ENCODE data around the gene SPDYE4.

The SPDYE4 gene

DNA sequence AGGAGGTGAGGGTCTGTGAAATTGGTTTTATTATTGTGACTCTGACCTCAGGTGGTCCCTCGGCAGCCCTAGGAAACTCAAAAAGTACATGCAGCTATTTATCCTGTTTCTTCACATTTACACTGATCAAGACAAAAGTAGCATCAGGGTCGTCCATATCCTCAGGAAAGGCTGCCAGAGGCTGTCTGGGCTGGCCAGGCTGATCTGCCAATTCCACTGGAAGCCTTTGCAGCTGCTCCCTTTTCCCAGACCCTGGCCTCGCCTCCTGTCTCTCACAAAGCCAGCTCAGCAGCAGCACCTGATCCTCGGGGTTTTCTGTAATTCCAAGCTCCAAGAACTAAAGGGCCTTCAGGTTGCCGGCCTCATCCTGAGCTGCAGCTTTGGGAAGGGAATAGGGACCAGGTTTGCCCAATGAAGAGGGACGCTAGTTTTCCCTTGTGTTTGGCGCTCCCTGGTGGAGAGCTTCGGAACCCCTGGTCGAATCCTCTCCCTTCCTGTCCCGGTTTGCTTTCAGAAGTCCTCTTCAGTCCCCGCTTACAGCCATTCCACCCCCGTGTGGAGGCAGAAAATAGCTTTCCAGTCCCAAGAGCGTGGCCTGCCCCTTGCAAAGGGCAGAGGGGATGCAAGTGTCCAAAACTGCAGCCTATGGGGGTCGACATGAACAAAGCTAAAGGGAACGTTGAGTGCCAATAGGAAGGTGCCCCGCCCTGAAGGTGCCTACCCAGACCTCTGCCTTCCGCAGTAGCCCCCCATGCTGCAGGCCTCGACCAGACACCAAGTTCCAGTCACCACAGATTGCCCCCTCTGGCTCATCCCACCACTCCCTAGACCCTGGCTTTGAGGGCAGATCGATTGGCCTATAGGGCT, 27.4 kb upstream of the SPDYE4 start:
- DNase-seq (ENCODE audit: low spot score): peak; percentile 92

DNA sequence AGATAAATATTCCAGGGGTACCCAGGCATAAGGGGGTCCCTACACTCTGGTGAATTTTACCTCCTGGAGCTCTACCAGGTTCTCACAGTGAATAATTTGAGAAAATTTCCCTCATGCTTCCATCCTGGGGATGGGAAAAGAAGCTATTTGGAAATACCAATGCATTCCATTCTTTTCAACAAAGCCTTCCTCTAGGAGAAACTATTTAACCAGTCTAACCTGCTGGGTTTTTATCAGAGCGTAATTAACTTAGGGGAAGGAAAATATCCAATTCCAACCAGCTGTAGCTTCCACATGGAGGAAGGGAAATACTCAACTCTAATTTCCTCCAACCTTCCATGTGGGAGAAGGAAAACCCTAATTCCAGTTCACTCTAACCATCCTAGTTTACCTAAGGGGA, 23.8 kb upstream of the SPDYE4 start:
- DNase-seq (ENCODE audit: low spot score): no peak

DNA sequence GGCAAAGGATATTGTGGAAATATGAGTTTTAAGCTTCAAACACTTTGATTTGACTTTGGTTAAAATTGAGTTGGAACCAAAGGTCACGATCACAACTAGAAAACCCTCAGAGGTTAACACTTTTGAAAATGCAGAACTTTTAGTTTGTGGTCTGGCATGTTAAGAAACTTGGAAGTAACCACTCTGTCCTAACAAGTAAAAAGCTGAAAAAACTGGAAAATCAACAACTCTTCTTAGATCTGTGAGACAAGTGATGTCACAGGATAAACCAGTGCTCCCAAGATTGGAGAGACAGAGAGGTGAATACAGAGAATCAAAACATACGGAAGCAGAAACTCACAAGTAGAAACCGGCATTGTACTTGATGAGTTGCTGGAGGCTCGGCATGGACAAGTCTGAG, 23.4 kb upstream of the SPDYE4 start:
- no peak for DNase-seq (ENCODE audit: low spot score)

DNA sequence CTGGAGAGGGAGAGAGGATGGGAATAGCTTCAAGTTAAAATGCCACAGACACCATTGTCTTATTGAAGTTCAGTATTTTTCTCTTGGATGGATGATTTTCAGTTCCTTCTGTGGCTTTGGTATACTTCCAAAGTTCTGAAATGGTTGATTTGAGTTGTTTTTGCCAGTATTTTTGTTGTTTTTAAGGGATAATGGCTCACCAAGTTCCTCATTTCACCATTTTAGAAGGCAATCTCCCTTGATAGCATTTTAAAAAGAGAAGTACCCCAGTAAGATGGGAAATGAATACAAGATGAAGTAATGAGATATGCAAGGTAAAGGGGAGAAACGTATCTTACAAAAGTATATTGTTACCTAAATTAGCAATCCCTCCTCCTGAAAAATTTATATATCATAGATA, 18.5 kb upstream of the SPDYE4 start:
- no peak for DNase-seq (ENCODE audit: low spot score)

DNA sequence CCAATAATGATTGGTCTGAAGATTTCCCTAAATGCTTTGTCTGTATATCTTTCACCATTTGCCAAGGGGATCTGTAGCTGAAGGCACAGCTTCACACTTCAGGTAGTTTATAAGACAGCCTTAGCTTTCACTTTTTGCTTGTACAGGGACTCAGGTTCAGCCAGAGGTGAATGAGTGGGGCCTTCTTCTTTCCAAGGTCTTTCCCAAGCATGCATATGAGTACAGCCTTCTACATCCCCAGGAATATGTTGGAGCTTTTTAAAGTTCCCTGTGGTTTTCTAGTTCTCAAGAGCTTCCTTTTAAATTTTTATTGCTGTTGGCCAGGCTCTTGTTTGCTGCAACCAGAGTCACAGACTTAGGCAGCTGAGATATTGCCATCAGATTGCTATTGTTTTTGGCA, 17.9 kb upstream of the SPDYE4 start:
- DNase-seq (ENCODE audit: low spot score): no peak

DNA sequence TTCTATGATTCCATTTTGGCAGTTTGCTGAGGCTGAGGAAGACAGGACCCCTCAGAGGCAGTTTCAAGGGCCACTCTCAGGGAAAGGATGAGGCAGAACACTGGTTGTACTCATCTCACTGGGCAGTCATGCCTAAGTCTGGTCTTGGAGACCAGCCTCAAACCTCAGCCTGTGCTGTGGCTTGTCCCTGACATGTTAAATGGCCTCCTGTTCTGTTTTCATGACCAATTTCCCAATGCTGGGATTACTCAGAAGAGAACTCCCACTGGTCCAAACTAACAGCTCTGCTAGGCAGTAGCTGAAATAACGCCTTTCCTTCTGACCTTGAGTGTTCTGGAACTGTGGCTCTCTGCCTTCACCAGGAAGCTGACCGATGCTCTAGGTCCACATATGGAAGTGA, 8.4 kb upstream of the SPDYE4 start:
- DNase-seq (ENCODE audit: low spot score): no peak

DNA sequence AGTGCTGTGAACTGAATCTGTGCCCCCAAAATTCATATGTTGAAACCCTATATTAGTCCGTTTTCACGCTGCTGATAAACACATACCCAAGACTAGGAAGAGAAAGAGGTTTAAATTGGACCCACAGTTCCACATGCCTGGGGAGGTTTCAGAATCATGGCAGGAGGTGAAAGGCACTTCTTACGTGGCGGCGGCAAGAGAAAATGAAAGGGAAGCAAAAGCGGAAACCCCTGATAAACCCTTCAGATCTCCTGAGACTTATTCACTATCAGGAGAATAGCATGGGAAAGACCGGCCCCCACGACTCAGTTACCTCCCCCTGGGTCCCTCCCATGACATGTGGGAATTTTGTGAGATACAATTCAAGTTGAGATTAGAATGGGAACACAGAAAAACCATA, 3.7 kb upstream of the SPDYE4 start:
- no peak for DNase-seq (ENCODE audit: low spot score)

DNA sequence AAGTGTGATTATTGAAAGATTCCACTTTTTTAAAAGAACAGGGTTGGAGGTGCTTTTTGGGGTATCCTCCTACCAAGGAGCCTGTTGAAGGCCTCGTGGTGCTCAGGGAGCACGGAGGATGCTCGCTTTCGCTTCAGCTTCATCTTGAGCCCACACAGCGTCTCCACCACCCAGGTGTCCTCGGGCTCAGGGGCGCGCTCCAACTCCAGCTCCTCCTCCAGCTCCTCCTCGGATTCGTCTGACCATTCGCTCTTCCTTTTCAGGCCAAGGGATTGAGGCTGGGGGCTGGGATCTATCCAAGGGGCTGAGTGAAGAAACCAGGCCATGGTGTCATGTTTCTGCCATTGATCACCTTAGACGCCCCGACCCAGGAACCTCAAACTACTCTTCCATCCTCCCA, 1.2 kb downstream of the SPDYE4 start:
- no peak for DNase-seq (ENCODE audit: low spot score)

DNA sequence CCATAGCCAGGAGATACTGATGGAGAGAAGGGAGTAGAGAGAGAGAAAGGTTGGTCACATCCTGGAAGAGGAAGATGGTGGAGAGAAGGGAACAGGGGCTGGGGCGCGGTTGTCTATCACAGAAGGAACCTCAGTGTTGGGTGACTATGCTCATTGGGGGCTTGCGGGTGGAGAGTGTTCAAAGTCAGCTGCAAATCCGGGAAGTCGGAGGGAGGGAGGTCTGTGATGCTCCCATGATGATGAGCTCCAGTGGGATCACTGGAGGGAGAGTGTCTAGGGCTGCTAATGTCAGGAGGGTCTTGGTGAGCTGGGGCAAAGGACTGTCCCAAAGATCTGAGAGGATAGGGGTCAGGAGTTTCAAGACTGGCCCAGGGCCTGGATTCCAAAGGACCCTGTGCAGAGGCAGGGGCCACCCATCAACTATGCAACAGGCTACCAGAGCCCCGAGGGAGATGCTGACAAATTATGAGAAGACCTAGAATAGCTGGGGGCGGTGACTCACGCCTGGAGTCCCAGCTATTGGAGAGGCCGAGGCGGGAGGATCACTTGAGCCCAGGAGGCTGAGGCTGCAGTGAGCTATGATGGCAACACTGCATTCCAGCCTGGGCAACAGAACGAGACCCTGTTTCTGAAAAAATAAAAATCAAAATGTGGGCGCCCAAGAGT, 2.6 kb downstream of the SPDYE4 start:
- DNase-seq (ENCODE audit: low spot score): no peak

DNA sequence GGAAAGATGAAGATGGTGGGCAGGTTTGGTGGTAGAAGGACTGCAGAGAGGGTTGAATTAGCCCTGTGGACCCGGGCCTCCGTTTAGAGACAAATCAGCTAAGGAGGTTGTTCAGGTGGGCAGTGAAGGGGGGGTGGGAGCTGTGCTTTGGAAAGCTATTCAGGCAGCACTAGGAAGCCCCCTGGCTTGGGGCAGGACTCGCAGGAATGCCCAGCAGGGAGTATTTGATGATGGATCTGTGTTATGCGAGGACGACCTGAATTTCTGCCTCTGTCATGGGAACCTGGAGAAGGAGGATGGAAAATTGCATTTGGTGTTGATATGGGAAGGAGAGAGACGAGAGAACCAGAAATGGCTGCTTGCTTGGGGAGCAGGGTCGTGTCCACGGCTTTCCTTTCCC, 3.5 kb downstream of the SPDYE4 start:
- DNase-seq (ENCODE audit: low spot score): no peak

DNA sequence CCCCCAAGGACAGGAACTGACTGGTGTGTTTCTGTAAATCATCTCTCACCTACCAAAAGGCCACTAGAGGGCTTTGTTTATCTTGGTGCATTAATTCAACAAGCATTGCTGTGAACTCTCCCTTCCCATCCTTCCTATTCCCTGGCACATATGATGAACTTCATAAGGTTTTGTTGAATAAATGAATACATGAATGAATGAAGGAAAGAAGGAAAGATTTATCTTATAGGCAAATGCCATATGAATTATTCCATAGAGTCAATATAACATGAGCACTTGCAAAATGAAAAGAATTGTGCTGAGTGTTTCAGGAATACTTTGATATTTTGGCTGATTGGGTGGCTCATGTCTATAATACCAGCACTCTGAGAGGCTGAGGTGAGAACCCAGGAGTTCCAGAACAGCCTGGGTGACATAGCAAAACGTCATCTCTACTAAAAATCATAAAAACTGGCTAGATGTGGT, 4.3 kb downstream of the SPDYE4 start:
- DNase-seq (ENCODE audit: low spot score): no peak

DNA sequence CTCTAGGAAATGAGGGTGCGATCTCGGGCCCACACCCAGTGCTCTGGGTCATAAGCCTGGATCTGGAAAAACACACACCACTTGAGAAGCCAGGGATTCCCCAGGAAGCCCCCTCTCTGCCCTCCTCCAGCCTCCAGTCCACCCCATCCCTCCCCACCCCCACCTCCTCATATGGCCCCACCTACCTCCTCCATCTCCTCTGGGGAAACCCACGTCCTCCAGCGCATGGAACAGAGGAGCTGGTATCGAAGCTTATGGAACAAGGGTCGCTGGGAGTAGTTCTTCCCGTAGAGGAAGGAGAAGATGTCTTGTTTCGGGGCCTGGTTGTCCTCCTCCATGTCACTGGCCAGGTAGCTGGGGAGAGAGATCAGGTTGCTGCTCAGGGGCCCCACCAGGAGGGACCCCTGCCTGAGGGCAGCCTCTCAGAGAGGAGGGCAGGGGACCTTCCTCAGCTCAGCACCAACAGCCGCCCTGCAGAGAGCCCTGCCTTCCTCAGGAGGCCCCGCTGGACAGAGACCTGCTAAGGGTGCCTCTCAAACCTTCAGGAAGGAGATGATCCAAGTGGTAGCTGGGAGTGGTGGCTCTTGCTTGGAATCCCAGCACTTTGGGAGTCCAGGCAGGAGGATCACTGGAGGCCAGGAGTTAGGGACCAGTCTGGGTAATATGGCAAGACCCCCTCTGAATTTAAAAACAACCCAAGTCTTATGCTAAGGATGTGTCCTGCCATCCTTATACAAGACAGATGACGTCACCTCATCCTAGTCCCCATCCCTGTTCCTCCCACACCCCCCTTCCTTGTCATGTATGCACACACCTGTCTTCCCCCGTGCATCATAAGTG, 5.0 kb downstream of the SPDYE4 start:
- DNase-seq (ENCODE audit: low spot score): no peak

DNA sequence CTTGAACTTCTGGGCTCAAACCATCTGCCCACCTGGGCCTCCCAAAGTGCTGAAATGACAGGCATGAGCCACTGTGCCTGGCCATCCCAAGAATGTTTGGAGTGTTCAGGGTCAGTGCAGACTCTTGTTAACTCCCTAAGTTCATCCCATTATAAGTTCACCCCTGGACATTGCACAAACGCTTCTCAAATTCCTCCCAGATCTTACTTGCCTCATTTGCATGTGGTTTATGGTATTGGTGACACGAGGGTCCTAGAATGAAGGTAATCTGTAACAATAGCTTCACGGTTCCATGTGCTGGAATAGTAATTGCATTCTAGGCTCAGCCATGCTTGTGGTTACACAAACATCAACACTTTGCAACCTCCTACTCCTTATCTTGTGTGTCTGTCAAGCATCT, 8.7 kb downstream of the SPDYE4 start:
- DNase-seq (ENCODE audit: low spot score): no peak

DNA sequence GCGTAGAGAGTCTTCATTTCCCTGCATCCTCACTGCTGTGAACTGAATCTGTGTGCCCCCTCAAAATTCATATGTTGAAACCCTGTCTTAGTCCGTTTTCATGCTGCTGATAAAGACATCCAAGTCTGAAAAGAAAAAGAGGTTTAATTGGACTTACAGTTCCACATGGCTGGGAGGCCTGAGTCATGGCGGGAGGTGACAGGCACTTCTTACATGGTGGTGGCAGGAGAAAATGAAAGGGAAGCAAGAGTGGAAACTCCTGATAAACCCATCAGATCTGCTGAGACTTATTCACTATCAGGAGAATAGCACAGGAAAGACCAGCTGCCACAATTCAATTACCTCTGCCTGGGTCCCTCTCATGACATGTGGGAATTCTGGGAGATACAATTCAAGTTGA, 10.6 kb downstream of the SPDYE4 start:
- DNase-seq (ENCODE audit: low spot score): no peak

DNA sequence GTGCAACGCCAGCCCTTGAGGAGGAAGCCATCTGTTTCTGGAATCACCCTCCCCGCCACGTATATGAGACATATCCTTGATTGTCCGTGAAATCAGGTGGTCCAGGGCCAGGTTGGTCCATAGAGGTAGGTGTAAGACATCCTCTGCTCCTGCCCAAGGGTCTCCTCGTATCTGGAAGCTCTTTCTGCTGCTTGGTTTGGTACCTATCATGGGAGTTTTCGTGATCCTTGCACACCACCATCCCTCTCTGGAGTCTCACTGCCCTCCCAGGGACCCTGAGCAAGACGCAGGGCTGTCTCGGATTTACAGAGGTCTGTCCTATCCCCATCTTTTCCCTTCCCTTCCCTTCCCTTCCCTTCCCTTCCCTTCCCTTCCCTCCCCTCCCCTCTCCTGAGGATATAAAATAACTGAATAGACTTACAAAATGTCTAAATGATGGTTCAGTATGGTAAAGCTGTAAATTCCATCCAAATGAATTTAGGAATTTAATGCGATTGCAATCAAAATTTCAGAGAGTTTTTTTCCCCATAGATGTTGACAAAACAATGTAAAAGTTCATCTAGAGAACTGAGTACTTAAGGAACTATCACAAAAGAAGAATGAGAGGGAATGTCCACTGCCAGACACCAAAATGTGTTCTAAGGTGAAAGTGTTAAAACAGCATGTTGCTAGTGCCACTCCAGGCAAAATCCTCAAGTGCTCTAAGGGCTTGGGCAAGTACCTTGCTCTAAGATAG, 11.7 kb downstream of the SPDYE4 start:
- DNase-seq (ENCODE audit: low spot score): no peak

DNA sequence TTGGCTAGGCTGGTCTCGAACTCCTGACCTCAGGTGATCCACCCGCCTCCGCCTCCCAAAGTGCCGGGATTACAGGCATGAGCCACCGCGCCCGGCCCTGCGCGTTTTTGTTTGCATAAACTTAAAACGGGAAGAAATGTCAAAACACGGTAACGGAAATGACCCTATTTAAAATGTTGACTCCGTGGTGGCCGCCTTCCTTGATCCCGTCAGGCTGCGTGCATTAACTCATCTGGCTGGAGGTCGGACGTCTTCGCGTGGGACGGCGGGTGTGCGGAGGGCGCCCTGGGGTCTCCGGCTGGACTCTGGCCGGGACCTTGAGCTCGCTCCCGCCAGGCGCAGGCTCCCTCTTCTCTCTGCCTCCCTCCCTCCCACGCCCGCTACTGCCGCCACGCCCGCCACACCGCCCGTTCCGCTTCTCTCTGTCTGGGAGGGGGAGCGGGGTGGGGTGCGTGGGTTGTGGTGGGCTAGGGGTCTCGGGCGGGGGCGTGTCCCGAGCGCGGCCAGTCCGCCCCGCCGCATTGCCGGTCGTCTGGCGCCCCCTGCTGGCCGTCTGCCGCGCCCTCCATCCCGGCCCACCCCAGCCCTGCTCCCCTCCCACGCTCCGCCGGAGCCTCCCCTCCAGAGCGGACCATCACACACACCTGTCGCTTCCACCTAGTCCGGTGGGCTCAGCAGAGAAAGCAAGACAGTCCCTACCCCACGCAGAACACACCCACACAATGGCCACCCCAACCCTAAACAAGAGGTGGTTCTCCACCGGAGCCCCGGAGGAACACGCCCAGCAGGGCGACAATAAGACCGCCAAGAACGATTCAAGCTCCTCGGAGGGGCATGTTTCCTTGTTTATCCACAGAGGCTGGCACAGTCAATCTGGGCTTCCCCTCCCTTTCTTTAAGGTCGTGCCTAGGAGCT, 12.5 kb downstream of the SPDYE4 start:
- DNase-seq (ENCODE audit: low spot score): peak; percentile 94

DNA sequence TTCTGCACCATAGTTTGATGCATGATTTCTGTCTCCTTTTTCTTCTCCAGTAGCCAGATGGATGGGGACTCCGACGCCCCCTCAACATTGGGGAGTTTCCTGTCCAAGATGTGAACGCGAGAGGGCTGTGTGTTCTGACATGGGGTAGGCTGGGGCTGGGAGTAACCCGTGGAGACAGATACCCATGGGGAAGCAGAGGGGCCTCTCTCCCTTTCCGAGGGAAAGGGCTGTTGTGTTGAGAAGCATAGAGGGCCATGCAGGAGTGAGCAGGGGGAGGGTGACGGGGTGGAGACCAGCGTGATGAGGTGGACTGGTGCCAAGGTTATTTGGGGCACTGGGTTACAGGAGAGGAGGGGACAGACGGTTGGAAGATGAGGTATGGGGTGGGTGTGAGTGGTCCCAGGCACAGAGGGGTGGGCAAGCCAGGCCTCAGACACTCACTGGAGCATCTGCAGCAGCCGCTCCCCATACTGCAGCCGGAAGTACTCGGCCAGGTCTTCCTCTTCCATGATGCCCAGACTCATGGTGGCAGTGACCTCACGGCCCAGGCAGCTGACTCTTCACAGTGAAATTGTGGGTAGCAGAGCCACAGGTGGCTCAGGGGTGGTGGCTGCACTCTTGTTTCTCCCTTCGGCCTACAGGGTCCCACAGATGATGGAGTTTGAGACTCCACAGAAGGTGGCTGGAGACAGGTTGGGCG, 14.1 kb downstream of the SPDYE4 start:
- no peak for DNase-seq (ENCODE audit: low spot score)

DNA sequence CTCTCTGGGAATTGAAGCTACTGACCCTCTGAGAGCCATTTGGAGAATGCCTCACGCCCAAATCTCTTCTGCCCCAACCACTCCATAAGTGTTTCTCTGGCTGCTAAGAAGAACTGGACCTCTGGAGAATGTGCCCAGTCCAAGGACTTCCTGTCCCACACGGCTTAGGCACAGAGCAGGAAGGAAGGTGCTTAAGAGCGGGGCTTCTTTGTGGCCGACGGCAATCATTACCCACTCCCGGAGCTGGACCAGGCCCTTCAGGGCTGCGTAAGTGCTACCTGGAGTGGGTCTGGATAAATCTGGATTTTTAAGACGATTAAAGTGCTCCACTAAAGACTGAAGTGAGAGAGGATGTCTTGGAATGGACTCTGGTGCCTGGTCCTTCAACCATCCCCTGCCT, 15.5 kb downstream of the SPDYE4 start:
- DNase-seq (ENCODE audit: low spot score): no peak

DNA sequence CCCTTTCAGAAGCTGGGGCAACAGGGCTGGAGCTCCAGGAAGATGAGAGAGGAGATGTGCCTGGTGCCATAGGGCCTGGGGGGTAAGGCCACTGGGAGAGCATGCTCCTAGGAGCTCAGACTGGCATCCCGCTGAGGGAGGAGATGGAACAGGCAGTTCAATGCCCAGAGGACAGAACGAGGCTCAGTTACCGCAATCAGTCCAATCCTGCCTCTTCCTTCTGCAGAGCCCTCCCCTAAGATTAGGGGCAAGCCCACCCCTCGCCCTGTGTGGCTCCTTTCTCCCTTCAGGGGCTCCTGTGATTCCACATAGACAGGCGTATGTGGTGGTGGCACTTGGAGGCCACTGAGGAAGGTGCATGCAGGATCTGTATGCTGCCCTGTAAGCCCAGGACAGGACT, 16.1 kb downstream of the SPDYE4 start:
- DNase-seq (ENCODE audit: low spot score): no peak

DNA sequence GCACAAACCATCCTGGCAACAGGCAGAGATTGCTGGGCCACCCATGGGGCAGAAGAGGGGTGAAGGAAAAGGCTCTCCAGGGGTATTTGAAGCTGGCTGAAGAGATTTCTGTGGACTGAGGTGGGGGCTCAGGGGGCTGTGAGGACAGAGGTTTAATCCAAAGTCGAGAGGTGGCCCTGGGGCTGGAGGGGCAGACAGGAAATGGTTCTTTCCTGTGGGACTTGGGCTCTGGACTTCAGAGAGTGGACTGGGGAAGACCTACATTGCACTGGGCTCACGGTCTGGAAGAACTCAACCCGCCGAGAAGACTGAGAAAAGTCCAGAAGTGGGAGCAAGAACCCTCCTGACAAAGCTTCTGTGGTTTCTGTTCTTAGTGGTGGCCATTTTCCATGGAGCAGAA, 16.6 kb downstream of the SPDYE4 start:
- no peak for DNase-seq (ENCODE audit: low spot score)

Data from ecto neural progenitor cell (in vitro differentiated cells).